ENCODE data around the gene ATF5.

Gene ATF5

GRCh38 chr19:49929121-49929610, at the start of gene ATF5, which contains the start of gene NUP62:
ATF5 (plus strand) TSS chr19:49929205; CDS start chr19:49930851, 1,646 bp downstream.
NUP62 (minus strand) TSS chr19:49929504; CDS start chr19:49909807, 19,697 bp downstream.
- DNase-seq (ENCODE audit: low read depth) = peak; percentile 22

GRCh38 chr19:49879243-49879963, 49.6 kb upstream of the ATF5 start:
- DNase-seq (ENCODE audit: low read depth) = no peak

- no peak for DNase-seq (ENCODE audit: low read depth)
These were observed 48.7 kb upstream of the ATF5 start for GRCh38 chr19:49880162-49880869.

GRCh38 chr19:49881186-49881585, 47.8 kb upstream of the ATF5 start:
- no peak for DNase-seq (ENCODE audit: low read depth)

GRCh38 chr19:49881672-49882394, 47.2 kb upstream of the ATF5 start:
- no peak for DNase-seq (ENCODE audit: low read depth)

- DNase-seq (ENCODE audit: low read depth) = no peak
These were observed 46.4 kb upstream of the ATF5 start for GRCh38 chr19:49882643-49883042.

GRCh38 chr19:49883094-49883493, 45.9 kb upstream of the ATF5 start:
- no peak for DNase-seq (ENCODE audit: low read depth)

- DNase-seq (ENCODE audit: low read depth) = no peak
These were observed 44.9 kb upstream of the ATF5 start for GRCh38 chr19:49884109-49884508.

- DNase-seq (ENCODE audit: low read depth) = no peak
These were observed 44.2 kb upstream of the ATF5 start for GRCh38 chr19:49884760-49885159.

GRCh38 chr19:49887037-49887664, 41.9 kb upstream of the ATF5 start:
- no peak for DNase-seq (ENCODE audit: low read depth)

- DNase-seq (ENCODE audit: low read depth) = no peak
These were observed 41.1 kb upstream of the ATF5 start for GRCh38 chr19:49887665-49888509.

GRCh38 chr19:49888510-49888824, 40.5 kb upstream of the ATF5 start:
- no peak for DNase-seq (ENCODE audit: low read depth)

GRCh38 chr19:49889038-49889686, 39.8 kb upstream of the ATF5 start:
- DNase-seq (ENCODE audit: low read depth) = no peak

- no peak for DNase-seq (ENCODE audit: low read depth)
These were observed 39.2 kb upstream of the ATF5 start for GRCh38 chr19:49889687-49890348.

- no peak for DNase-seq (ENCODE audit: low read depth)
These were observed 38.4 kb upstream of the ATF5 start for GRCh38 chr19:49890349-49891311.

GRCh38 chr19:49891393-49891792, 37.6 kb upstream of the ATF5 start:
- no peak for DNase-seq (ENCODE audit: low read depth)

- DNase-seq (ENCODE audit: low read depth) = no peak
These were observed 36.3 kb upstream of the ATF5 start for GRCh38 chr19:49892716-49893115.

GRCh38 chr19:49894011-49894664, 34.9 kb upstream of the ATF5 start:
- no peak for DNase-seq (ENCODE audit: low read depth)
